Prostate gland (tissue), 2 donors: ENCODE measurements around the gene REN. TPM values are rescaled to one million over a fixed set of nuclear protein-coding genes. Genes with fewer than 3 reads are reported as not detected.

Experiments used
- DNase-seq: peaks from one replicate; pipeline ENCODE4 v3.0.0-alpha.2; 2019; ENCODE audit warnings: low spot score
- H3K27ac ChIP-seq, 2 donors: fragments of 200-600 bp; sonication (generic); 2 replicates each; pipeline ENCODE4 v1.5.1; 2017 to 2019
- H3K27me3 ChIP-seq: fragments of 200-600 bp; sonication (generic); replicated peaks from 2 replicates; pipeline ENCODE4 v1.5.1; 2019; ENCODE audit not compliant: insufficient read depth
- H3K36me3 ChIP-seq, 2 donors: fragments of 200-600 bp; sonication (generic); 1 replicate in 1 of 2; 2 replicates in 1 of 2; pipeline versions ENCODE4 v1.5.1 to v1.8.1; 2017 to 2019
- H3K4me1 ChIP-seq: fragments of 200-600 bp; sonication (generic); replicated peaks from 2 replicates; pipeline ENCODE4 v1.5.1; 2019
- H3K4me3 ChIP-seq, 2 donors: fragments of 200-600 bp; sonication (generic); 2 replicates each; pipeline ENCODE4 v1.5.1; 2017 to 2019
- H3K9me3 ChIP-seq: fragments of 200-600 bp; sonication (generic); 2 replicates; pipeline ENCODE4 v1.5.1; 2017
- CTCF ChIP-seq, 4 experiments: fragments of 200-600 bp in 2 of 4; fragments of 450-650 bp in 2 of 4; sonication (generic) in 2 of 4; IDR thresholded peaks; 1 replicate in 3 of 4; 2 replicates in 1 of 4; pipeline ENCODE4 v1.5.1; 2016 to 2019; ENCODE audit warnings: antibody characterized with exemption in 4 of 4, mild to moderate bottlenecking in 2 of 4, moderate library complexity in 2 of 4
- POLR2A ChIP-seq: fragments of 450-650 bp; IDR thresholded peaks from one replicate; pipeline ENCODE4 v1.6.1; 2016; ENCODE audit warnings: antibody characterized with exemption, mild to moderate bottlenecking
- POLR2AphosphoS5 ChIP-seq: sonication (generic); formaldehyde crosslinking; IDR thresholded peaks from one replicate; pipeline ENCODE4 v1.6.1; 2017; ENCODE audit warnings: antibody characterized with exemption
- WGBS: methylation state at CpG from one replicate; pipeline ENCODE4 v1.1.5; 2018; 5-methylcytosine and 5-hydroxymethylcytosine counted together
- intact Hi-C: fragments of 100-400 bp; cut with DNase I; formaldehyde crosslinking; loops from one replicate; pipeline ENCODE4 v1.14.2; 2022
- total RNA-seq, 2 donors: library from RNA; depleted of rRNA; stranded (reverse); fragments of >200 nt; gene quantifications; one replicate each; pipeline ENCODE4 v1.1.0, GENCODE V29; 2016

Gene REN
- total RNA-seq, 2 donors from 2014 or later, result 0.36 TPM; not detected in 1

- no peak overlapping the region for H3K27ac ChIP-seq
- H3K4me1 ChIP-seq, result peaks cover 3% of the 10 kb centered on the region
- H3K27me3 ChIP-seq, result no peaks in the 10 kb centered on the region
- H3K9me3 ChIP-seq, result no peaks in the 10 kb centered on the region
- no peak overlapping the region for H3K4me3 ChIP-seq
- intact Hi-C loops, result no loop called here
- WGBS, result 95% methylated on average over 7 of the region's 10 CpGs
- no peaks in the 10 kb centered on the region for H3K36me3 ChIP-seq
- DNase-seq, result no peak
- TF ChIP-seq POLR2A (no peak), CTCF (IDR thresholded peaks at IDR 0.05) (no peak), POLR2AphosphoS5 (no peak)
These were observed 10.3 kb downstream of the REN start for GRCh38 chr1:204155881-204156280.

DNA sequence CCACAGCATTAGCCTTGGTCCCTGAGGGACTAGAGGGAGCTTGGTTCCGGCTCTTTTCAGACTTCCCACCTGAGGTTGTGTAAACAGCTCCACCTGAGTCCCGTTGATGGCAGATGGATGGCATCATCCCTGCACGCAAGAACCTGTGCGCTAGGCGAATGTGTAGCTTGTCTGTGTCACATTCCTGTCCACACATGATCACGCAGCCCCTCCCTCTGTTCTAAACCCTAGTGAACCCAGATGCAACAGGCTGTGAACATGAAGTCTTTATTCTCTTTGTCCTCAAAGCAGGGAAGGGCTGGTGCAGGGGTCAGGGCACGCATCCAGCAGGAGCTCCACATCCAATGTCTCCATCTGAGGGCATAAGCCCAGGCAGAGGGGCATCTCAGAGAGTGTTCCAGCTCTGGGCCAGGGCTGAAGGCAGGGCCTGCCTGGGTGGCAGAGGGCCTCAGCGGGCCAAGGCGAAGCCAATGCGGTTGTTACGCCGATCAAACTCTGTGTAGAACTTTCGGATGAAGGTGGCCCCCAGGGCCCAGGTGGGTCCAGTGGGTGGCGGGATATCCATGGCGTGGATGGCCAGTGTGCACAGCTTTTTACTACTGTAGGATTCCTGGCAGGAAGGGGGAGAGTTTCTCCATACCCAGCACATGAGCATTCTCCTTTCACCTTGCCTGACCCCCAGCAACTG, 11.4 kb downstream of the REN start:
- Histone ChIP-seq H3K4me1 (peaks cover 3% of the 10 kb centered on the region), H3K27me3 (no peaks in the 10 kb centered on the region), H3K27ac (no peak overlapping the region), H3K4me3 (no peak overlapping the region), H3K36me3 (no peaks in the 10 kb centered on the region), H3K9me3 (no peaks in the 10 kb centered on the region)
- DNase-seq, result peak; percentile 26
- 65% methylated on average over 15 of the region's 15 CpGs for WGBS
- intact Hi-C loops, result loop anchor here (5.0 kb wide), 1 partner anchor 292 kb away; the partner anchor contains the start of gene SNRPE
- TF ChIP-seq POLR2AphosphoS5 (peak; percentile 42), POLR2A (no peak)

GRCh38 chr1:204153667-204154066, 12.5 kb downstream of the REN start:
- no peak for DNase-seq
- TF ChIP-seq POLR2AphosphoS5, result no peak
- no peak for TF ChIP-seq POLR2A
- no peak for TF ChIP-seq CTCF (IDR thresholded peaks at IDR 0.05)
- H3K4me3 ChIP-seq, result no peak overlapping the region
- peaks cover 3% of the 10 kb centered on the region for H3K4me1 ChIP-seq
- no peak overlapping the region for H3K27ac ChIP-seq
- WGBS, result 93% methylated on average over 5 of the region's 5 CpGs
- no peaks in the 10 kb centered on the region for H3K9me3 ChIP-seq
- no peaks in the 10 kb centered on the region for H3K36me3 ChIP-seq
- H3K27me3 ChIP-seq, result no peaks in the 10 kb centered on the region
- intact Hi-C loops, result loop anchor here (5.0 kb wide), 1 partner anchor 291 kb away; the partner anchor contains the start of gene SNRPE

- no peak for DNase-seq
- WGBS, result 34% methylated on average over 18 of the region's 25 CpGs
- Histone ChIP-seq H3K36me3 (no peaks in the 10 kb centered on the region), H3K4me1 (peaks cover 3% of the 10 kb centered on the region), H3K27ac (peak overlapping the region; percentile 83 to 88), H3K9me3 (no peaks in the 10 kb centered on the region), H3K4me3 (peak overlapping the region; percentile 54 to 64), H3K27me3 (no peaks in the 10 kb centered on the region)
- no peak for TF ChIP-seq CTCF (IDR thresholded peaks at IDR 0.05)
- TF ChIP-seq POLR2A, result no peak
- no peak for TF ChIP-seq POLR2AphosphoS5
- intact Hi-C loops, result loop anchor here (5.0 kb wide), 1 partner anchor 290 kb away; the partner anchor contains the start of gene SNRPE
These were observed 13.7 kb downstream of the REN start for GRCh38 chr1:204152310-204153044.

- Histone ChIP-seq H3K36me3 (no peaks in the 10 kb centered on the region), H3K4me1 (peaks cover 3% of the 10 kb centered on the region), H3K4me3 (peak within 1 kb of the TSS; percentile 54 to 64), H3K27ac (peak within 1 kb of the TSS; percentile 83 to 88), H3K27me3 (no peaks in the 10 kb centered on the region), H3K9me3 (no peaks in the 10 kb centered on the region)
- peak; percentile 51 for DNase-seq
- WGBS, result 0% methylated on average over 44 of the region's 94 CpGs
- TF ChIP-seq POLR2A (peak; percentile 27), POLR2AphosphoS5 (no peak)
- intact Hi-C loops, result loop anchor here (5.0 kb wide), 1 partner anchor 289 kb away; the partner anchor contains the start of gene SNRPE
These were observed 14.4 kb downstream of the REN start, which contains the start of gene ETNK2 for GRCh38 chr1:204151552-204152309. TSS of gene ETNK2 (minus strand) at chr1:204152044. CDS start at chr1:204151852, 192 bp downstream.
